Lower leg skin (tissue), 4 donors: ENCODE results near the gene RASL12. TPM values are rescaled to one million over a fixed set of nuclear protein-coding genes. Genes with fewer than 3 reads are reported as not detected.

ENCODE experiments used
- DNase-seq, 2 donors: peaks; one replicate each; pipeline ENCODE4 v3.0.0-alpha.2; 2019; ENCODE audit warnings: low spot score in 2 of 2
- H3K4me3 ChIP-seq: fragments of 200-600 bp; sonication (generic); 2 replicates; pipeline ENCODE4 v1.5.1; 2017; ENCODE audit warnings: mild to moderate bottlenecking, low read depth; ENCODE audit not compliant: poor library complexity, severe bottlenecking
- CTCF ChIP-seq, 3 donors: fragments of 450-650 bp; IDR thresholded peaks; one replicate each; pipeline ENCODE4 v1.5.1; 2016; ENCODE audit warnings: antibody characterized with exemption in 3 of 3, mild to moderate bottlenecking in 3 of 3, moderate library complexity in 2 of 3
- POLR2A ChIP-seq, 2 donors: fragments of 450-650 bp; IDR thresholded peaks; one replicate each; pipeline ENCODE4 v1.6.1; 2016 to 2017; ENCODE audit warnings: antibody characterized with exemption in 2 of 2, mild to moderate bottlenecking in 1 of 2, moderate library complexity in 1 of 2
- WGBS, 2 donors: methylation state at CpG; one replicate each; pipeline ENCODE4 v1.1.5; 2018; 5-methylcytosine and 5-hydroxymethylcytosine counted together
- intact Hi-C: fragments of 100-400 bp; cut with DNase I; formaldehyde crosslinking; loops from one replicate; pipeline ENCODE4 v1.15.0; 2023; ENCODE audit warnings: low total_unique reads
- total RNA-seq, 4 donors: library from RNA; depleted of rRNA; stranded (reverse); fragments of >200 nt; gene quantifications; one replicate each; pipeline ENCODE4 v1.1.0, GENCODE V29; 2016

The RASL12 gene
- total RNA-seq, 4 donors from 2014 or later: 1.7 to 18.9 (median 7.7) TPM

GRCh38 chr15:65099336-65099735, 31.5 kb upstream of the RASL12 start:
- 96 to 100% methylated on average over 5 of the region's 5 CpGs for WGBS, 2 donors
- H3K4me3 ChIP-seq: no peak overlapping the region
- intact Hi-C loops: no loop called here
- TF ChIP-seq POLR2A (IDR thresholded peaks at IDR 0.05) (no peak), CTCF (IDR thresholded peaks at IDR 0.05) (no peak)
- peak in 1 of 2 donors; percentile 66 for DNase-seq

- peak in 1 of 2 donors; percentile 74 for DNase-seq
- no peak overlapping the region for H3K4me3 ChIP-seq
- 88 to 91% methylated on average over 7 of the region's 7 CpGs for WGBS, 2 donors
- intact Hi-C loops: no loop called here
- no peak for TF ChIP-seq CTCF (IDR thresholded peaks at IDR 0.05)
- no peak for TF ChIP-seq POLR2A (IDR thresholded peaks at IDR 0.05)
These were observed 30.0 kb upstream of the RASL12 start for GRCh38 chr15:65097651-65098263.

GRCh38 chr15:65096481-65097385, 28.9 kb upstream of the RASL12 start:
- intact Hi-C loops: no loop called here
- no peak for TF ChIP-seq POLR2A (IDR thresholded peaks at IDR 0.05)
- no peak for TF ChIP-seq CTCF (IDR thresholded peaks at IDR 0.05)
- H3K4me3 ChIP-seq: no peak overlapping the region
- DNase-seq: peak in 1 of 2 donors; percentile 72
- WGBS, 2 donors: 86 to 96% methylated on average over 6 of the region's 6 CpGs

GRCh38 chr15:65095747-65096104, 27.9 kb upstream of the RASL12 start:
- 87 to 96% methylated on average over 6 of the region's 6 CpGs for WGBS, 2 donors
- TF ChIP-seq POLR2A (IDR thresholded peaks at IDR 0.05) (no peak), CTCF (IDR thresholded peaks at IDR 0.05) (no peak)
- no peak overlapping the region for H3K4me3 ChIP-seq
- intact Hi-C loops: no loop called here
- DNase-seq: peak in 1 of 2 donors; percentile 77

- no peak overlapping the region for H3K4me3 ChIP-seq
- WGBS, 2 donors: 76 to 79% methylated on average over 5 of the region's 5 CpGs
- TF ChIP-seq POLR2A (IDR thresholded peaks at IDR 0.05) (no peak), CTCF (IDR thresholded peaks at IDR 0.05) (no peak)
- DNase-seq: peak in 1 of 2 donors; percentile 69
- intact Hi-C loops: no loop called here
These were observed 27.4 kb upstream of the RASL12 start for GRCh38 chr15:65095011-65095746.
